H1 (cell line): Measurements from ENCODE around the gene PTH1R.

ENCODE experiments used
- CHD1 ChIP-seq: IDR thresholded peaks from 2 replicates; pipeline ENCODE4 v1.6.1; 2012; ENCODE audit warnings: low read depth, low read length, improper control_type of control experiment
- EP300 ChIP-seq, 2 experiments: IDR thresholded peaks; 1 replicate in 1 of 2; 2 replicates in 1 of 2; pipeline ENCODE4 v1.6.1; 2011 to 2012; ENCODE audit warnings: low read depth in 2 of 2, low read length in 2 of 2, mild to moderate bottlenecking in 2 of 2, borderline replicate concordance in 1 of 2, inconsistent platforms in 1 of 2, moderate library complexity in 1 of 2
- EZH2 ChIP-seq: fragments of 200-600 bp; sonication (generic); IDR thresholded peaks from 2 replicates; pipeline ENCODE4 v1.7.1; 2012; ENCODE audit warnings: low read depth, mild to moderate bottlenecking, moderate library complexity, low read length, inconsistent platforms; ENCODE audit not compliant: severe bottlenecking
- GABPA ChIP-seq: IDR thresholded peaks from 2 replicates; pipeline ENCODE4 v1.6.1; 2011; ENCODE audit warnings: mild to moderate bottlenecking, low read length, moderate library complexity, borderline replicate concordance; ENCODE audit not compliant: insufficient read depth
- JUN ChIP-seq: IDR thresholded peaks from 2 replicates; pipeline ENCODE4 v1.6.1; 2011; ENCODE audit warnings: low read depth, mild to moderate bottlenecking, improper control_type of control experiment, low read length
- JUND ChIP-seq: IDR thresholded peaks from 2 replicates; pipeline ENCODE4 v1.6.1; 2011; ENCODE audit warnings: mild to moderate bottlenecking, improper control_type of control experiment, low read length
- KDM5A ChIP-seq: fragments of 200-600 bp; IDR thresholded peaks from 2 replicates; pipeline ENCODE4 v1.7.1; 2012; ENCODE audit warnings: mild to moderate bottlenecking, low read length, inconsistent platforms, mixed read lengths
- POLR2A ChIP-seq, 2 experiments: IDR thresholded peaks; 1 replicate in 1 of 2; 2 replicates in 1 of 2; pipeline ENCODE4 v1.6.1; 2011; ENCODE audit warnings: low read depth in 2 of 2, low read length in 2 of 2, mild to moderate bottlenecking in 2 of 2; ENCODE audit errors: control extremely low read depth in 1 of 2
- POLR2AphosphoS5 ChIP-seq: IDR thresholded peaks from 2 replicates; pipeline ENCODE4 v1.6.1; 2011; ENCODE audit warnings: low read depth, low read length
- RAD21 ChIP-seq, 2 experiments: IDR thresholded peaks in 1 of 2; conservative IDR thresholded peaks in 1 of 2; 2 replicates each; pipeline ENCODE4 v1.6.1; 2011; ENCODE audit warnings: low read depth in 2 of 2, low read length in 2 of 2, improper control_type of control experiment in 1 of 2, inconsistent platforms in 1 of 2, mild to moderate bottlenecking in 1 of 2, moderate library complexity in 1 of 2
- SP2 ChIP-seq: IDR thresholded peaks from 2 replicates; pipeline ENCODE4 v1.6.1; 2012; ENCODE audit warnings: mild to moderate bottlenecking, low read length, inconsistent platforms
- YY1 ChIP-seq: IDR thresholded peaks from 2 replicates; pipeline ENCODE4 v1.6.1; 2011; ENCODE audit warnings: low read depth, mild to moderate bottlenecking, low read length
- TF ChIP-seq, protein P1 (sequence below), 3 experiments: IDR thresholded peaks; 1 replicate in 2 of 3; 2 replicates in 1 of 3; pipeline versions ENCODE4 v1.5.1 to v1.6.1; 2011; ENCODE audit warnings: low read length in 3 of 3, mild to moderate bottlenecking in 3 of 3, inconsistent platforms in 2 of 3, low read depth in 1 of 3, moderate library complexity in 1 of 3; ENCODE audit not compliant: insufficient read depth in 1 of 3; ENCODE audit errors: control extremely low read depth in 1 of 3
- TF ChIP-seq, protein P2 (sequence below): IDR thresholded peaks from 2 replicates; pipeline ENCODE4 v1.6.1; 2011; ENCODE audit warnings: low read depth, mild to moderate bottlenecking, low read length; ENCODE audit not compliant: insufficient read depth

DNA sequence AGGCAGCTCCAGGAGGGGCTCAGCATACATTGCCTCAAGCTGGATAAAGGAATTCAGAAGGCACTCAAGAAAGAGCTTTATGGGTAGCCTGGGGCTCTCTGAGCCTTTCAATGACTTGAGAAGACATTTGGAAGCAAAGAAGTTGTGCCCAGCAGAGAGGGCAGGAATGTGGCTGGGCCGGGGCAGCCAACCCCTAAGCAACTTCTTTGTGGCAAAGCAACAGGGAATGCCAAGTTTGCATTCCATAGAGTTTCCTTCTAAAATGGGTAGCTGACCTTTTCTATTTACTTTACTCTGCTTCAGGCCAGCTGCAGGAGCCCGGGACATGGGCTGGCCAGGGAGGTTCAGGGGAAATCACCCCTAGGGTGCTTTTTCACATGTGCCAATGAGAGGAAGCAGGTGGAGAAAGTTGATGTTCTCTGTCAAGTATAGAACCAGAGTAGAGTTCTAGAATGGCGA lies 53.5 kb downstream of the PTH1R start:
- TF ChIP-seq KDM5A = no peak
- TF ChIP-seq EP300 (IDR thresholded peaks at IDR 0.05; ENCODE audit: borderline replicate concordance in 1 of 2, low read depth in 2 of 2, low read length in 2 of 2) = no peak
- no peak for TF ChIP-seq POLR2A (IDR thresholded peaks at IDR 0.05; ENCODE audit: control extremely low read depth in 1 of 2, low read depth in 2 of 2, low read length in 2 of 2)
- TF ChIP-seq, protein P1, sequence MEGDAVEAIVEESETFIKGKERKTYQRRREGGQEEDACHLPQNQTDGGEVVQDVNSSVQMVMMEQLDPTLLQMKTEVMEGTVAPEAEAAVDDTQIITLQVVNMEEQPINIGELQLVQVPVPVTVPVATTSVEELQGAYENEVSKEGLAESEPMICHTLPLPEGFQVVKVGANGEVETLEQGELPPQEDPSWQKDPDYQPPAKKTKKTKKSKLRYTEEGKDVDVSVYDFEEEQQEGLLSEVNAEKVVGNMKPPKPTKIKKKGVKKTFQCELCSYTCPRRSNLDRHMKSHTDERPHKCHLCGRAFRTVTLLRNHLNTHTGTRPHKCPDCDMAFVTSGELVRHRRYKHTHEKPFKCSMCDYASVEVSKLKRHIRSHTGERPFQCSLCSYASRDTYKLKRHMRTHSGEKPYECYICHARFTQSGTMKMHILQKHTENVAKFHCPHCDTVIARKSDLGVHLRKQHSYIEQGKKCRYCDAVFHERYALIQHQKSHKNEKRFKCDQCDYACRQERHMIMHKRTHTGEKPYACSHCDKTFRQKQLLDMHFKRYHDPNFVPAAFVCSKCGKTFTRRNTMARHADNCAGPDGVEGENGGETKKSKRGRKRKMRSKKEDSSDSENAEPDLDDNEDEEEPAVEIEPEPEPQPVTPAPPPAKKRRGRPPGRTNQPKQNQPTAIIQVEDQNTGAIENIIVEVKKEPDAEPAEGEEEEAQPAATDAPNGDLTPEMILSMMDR (IDR thresholded peaks at IDR 0.05; ENCODE audit: control extremely low read depth in 1 of 3, insufficient read depth in 1 of 3, low read depth in 1 of 3, low read length in 3 of 3) = no peak
- no peak for TF ChIP-seq JUND
- no peak for TF ChIP-seq EZH2
- TF ChIP-seq SP2 = no peak
- no peak for TF ChIP-seq JUN
- TF ChIP-seq, protein P2, sequence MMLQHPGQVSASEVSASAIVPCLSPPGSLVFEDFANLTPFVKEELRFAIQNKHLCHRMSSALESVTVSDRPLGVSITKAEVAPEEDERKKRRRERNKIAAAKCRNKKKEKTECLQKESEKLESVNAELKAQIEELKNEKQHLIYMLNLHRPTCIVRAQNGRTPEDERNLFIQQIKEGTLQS = no peak
- no peak for TF ChIP-seq GABPA
- no peak for TF ChIP-seq POLR2AphosphoS5
- TF ChIP-seq RAD21 (IDR thresholded peaks at IDR 0.05 in 1 of 2, conservative IDR thresholded peaks at IDR 0.05 in 1 of 2; ENCODE audit: low read depth in 2 of 2, low read length in 2 of 2) = no peak
- no peak for TF ChIP-seq CHD1
- no peak for TF ChIP-seq YY1
